Suppressor macrophage treated with lipopolysaccharide for 1 hour (primary cell): ENCODE data around the gene HYDIN.
"Not testable (repeated sequence)": the region's sequence is repeated elsewhere in the genome, so short reads cannot be mapped to it uniquely, and the experiment has no call there.

Source experiments
- DNase-seq, 3 donors: peaks; one replicate each; pipeline ENCODE4 v3.0.0-alpha.2; 2020 to 2022

Gene HYDIN

DNA sequence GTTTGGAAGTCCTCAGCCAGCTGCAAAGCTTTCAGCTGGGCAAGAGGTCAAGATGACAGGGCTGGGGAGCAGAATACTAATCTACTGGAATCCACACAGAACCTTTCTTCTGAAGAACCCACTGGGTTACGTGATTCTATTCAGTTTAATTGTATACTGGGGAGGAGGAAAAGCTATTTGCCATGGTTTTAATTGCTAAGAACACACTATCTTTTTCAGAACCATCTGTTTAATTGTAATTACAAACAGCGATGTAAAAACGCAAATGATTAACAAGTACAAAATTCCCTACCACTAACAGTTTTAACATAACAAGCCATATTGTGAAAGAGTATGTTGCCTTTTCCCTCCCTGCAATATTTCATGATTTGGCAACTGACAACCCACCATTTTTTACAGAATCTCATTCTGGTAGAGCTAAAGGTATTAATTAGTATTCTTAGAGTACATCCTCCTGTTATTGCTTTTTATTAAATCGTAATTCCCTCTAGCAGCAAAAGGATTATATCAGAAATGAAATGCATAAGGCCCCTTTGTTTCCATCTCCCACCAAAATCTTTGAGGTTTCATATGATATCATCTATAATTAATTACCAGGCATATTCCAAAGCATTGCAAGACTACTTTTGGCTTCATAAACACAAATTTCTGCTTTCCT is 12.1 kb downstream of the HYDIN start:
- DNase-seq, result no peak

DNA sequence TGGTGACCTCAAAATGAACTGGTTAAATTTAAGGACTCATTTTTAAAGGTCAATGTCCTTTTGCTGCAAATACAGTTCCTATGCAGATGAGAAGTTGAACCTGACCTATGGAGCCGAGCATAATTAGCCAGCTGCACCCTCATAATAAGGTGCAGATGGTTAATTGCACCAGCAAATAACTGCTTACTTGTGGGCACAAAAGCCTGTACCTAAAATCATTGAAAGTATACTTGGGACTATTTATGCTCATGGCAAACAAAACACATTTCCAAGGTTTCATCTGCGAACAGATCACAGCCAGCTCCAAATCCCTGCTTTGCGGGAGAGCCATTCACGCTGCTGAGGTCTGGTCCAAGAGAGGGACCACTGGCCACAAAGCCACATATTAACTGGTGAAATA is 13.0 kb downstream of the HYDIN start:
- DNase-seq, result no peak

DNA sequence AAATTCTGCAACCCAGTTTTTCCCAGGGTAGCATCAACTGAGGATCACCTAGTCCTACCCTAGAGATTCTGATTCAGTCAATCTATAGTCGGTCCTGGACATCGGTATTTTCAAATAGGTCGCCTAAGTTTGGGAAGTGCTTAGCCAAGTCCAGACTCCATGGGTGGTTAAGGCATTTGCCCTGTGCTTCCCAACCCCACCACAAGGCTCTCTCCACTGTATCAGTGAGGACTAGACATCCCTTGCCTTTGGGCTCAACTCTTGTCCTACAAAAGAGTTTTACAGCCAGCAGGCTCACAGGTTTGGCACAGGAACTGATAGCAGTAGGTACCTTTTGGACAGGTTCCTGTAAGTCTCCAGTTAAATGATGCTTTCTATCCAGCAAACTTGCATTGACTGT is 13.8 kb downstream of the HYDIN start:
- peak in 1 of 3 donors; percentile 4 for DNase-seq

DNA sequence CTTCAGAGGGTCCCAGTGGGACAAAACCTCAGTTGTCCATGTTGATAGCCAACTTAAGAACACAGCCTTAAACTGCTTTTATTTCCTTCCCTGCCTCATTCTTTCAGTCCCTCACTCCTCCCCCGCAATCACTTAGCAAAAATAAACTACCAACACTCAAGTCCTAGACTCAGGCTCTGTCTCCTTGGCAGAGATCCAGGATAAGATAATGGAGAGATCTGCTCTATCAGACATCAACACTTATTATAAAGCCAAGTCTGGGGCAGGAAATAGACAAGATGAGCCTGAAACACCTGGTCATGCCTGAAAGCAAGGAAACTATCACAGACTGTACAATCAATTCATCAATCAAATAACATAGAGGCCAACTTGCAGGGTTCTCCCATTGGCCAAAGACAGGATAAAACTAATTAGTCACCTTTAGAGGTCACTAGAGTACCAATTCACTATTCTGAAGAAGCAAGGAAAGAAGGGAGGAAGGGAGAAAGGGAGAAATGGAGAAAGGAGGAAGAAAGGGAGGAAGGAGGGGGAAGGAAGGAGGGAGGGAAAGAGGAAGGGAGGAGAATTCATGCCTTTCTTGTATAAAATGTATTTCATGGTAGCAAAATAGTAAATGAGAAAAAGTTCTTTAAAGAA is 15.7 kb downstream of the HYDIN start:
- peak; percentile 21 to 52 (median 23) for DNase-seq

DNA sequence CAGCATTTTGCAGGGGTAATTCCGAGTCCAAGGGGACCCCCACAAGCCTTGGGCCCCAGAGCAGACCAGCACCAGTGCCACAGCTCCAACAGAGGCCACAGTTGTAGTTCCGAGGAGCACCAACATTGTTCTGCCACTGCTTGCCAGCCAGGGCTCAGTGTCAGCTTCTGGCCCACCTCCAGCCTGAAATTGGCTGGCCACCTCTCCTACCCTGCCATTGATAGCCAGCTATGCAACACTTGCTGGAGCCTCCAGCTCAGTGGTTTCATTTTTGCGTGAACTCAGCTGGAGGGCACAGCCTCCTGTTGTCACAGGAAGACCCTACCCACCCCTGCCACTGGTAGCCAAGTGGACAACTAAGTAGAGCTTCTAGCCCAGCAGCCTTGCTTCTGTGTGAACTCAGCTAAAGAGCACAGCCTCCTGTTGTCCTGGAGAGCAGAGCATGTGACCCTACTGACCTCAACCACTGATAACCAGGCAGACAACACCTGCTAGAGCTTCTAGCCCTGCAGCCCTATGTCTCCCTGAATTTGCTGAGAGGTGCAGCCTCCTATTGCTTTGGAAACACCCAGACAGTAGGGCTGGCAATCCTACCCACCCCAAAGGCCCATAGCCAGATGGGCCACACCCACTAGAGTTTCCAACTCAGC is 24.9 kb downstream of the HYDIN start:
- peak in 1 of 3 donors; percentile 5 for DNase-seq

DNA sequence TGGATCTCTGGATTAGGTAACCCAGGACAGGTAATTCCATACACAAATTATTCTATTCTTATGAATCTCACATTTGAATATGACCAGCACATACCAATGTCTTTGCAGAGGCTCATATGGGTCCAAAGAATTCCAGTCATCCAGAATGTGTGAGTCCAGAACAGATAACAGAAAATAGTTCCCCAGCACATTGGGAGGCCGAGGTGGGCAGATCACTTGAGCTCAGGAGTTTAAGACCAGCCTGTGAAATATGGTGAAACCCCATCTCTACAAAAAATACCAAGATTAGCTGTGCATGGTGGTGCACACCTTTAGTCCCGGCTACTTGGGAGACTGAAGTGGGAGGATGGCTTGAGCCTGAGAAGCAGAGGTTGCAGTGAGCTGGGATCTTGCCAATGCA is 26.9 kb downstream of the HYDIN start:
- DNase-seq, result no peak

DNA sequence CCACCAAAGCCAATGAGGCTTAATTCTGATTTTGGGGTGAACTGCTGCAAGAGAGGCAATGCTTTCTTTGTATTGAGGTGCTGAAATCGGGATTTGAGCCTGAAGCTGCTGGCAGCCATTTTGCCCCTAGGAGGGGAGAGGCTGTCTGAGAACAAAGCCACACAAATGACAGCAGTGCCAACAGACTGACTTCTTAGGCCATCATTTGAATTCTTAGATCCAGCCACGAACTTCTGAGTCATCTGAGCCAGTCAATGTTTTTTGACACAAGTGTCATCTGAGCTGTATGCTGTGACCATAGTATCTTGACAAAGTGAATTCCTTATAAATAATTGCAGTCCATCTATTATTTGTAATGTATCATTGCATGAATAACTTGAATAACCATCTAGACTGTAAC is 29.0 kb downstream of the HYDIN start:
- DNase-seq, result peak in 1 of 3 donors; percentile 10

DNA sequence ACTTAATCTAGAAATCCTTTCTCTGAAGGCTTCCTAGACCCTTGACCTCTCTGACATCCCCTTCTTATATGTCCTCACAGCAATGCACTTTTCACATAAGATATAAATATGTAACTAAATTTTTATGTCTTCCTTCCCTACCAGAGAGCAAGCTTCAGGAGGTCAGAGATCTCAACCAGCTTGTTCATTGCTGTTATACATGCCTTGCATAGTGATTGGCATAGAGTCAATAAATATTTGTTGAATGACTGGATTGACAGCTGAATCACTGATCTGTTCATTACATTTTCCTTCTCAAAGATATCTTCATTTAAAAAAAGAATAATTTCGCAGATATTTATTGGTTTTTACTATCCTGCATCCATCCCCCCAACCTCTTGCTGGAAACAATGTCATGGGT is 29.5 kb downstream of the HYDIN start:
- peak in 1 of 3 donors; percentile 5 for DNase-seq

DNA sequence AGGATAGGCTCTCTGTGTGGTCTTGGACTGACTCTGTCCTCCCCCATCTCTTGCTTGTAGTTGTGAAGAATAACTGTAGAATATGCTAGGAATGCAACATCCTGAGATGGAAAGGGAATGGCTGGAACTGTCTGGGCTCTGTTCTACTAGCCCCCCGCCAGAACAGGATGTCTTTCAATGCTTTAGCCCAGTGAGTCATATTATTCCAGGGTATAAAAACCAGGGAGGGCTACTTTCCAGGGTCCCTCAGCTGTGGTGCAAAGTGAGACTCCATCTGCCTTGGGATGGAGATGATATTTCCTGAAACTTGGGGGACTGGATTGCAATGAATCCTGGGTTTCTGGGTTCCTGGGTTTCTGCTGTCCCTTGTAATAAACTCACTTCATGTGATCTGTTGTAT is 32.1 kb downstream of the HYDIN start:
- no peak for DNase-seq

DNA sequence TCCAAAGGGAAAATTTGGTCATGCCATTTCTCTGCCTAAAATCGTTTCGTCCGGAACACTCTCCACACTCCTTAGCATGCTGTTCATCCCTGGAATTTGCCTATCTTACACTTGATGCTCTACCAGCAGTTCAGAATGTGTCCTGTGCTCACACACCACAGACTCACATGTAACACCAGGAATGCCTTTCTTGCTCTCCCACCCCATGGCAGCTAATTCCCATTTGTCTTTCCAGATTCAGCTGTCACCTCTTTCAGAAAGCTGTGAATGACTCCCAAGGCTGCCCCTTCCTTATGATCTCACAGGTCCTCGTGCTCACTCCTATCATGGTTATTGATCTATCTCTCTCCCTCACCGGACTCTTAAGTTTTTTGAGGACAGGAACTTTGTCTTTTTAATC is 38.1 kb downstream of the HYDIN start:
- DNase-seq, result no peak

DNA sequence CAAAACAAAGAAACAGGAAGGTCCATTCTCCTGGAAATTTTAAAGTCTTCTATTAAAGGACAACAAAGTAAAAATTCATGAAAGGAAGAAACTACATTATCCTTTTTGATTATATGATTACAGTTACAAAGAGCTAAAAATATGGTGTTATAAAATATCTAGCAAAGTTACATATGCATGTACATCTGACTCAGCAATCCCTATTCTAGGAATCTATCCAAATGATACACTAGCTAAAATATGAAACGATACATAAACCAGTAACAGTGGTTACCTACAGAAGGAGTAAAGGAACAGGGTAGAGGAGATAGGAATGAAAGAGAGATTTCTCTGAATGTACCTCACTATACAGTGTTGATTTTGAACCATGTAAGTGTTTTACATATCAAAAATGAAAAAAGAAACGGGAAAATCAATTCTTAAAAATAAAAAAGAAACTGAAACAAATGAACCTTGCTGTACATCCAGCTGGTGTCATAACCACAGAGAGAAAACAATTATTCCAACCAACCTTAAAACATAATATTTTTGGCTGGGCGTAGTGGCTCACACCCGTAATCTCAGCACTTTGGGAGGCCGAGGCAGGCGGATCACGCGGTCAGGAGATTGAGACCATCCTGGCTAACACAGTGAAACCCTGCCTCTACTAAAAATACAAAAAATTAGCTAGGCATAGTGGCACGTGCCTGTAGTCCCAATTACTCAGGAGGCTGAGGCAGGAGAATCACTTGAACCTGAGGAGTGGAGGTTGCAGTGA is 41.4 kb downstream of the HYDIN start:
- DNase-seq, result no peak

DNA sequence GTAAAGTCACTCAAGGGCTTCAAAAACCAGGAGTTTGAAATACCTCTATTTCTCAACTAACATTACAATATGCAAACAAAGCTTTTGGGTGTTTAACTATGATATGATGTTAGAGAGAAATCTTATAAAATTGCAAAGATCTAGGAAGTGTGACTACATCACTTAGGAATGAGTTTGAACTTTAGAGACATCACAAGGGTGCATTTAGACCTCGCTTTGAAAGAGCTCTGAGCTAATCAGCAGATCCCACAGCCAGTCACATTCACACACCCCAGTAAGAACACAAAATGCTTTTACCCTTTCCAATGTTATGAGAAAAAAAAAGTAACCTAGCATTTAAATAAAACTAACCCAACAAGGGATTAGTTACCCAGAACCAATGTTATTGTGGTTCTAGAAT is 45.2 kb downstream of the HYDIN start:
- DNase-seq, result no peak

DNA sequence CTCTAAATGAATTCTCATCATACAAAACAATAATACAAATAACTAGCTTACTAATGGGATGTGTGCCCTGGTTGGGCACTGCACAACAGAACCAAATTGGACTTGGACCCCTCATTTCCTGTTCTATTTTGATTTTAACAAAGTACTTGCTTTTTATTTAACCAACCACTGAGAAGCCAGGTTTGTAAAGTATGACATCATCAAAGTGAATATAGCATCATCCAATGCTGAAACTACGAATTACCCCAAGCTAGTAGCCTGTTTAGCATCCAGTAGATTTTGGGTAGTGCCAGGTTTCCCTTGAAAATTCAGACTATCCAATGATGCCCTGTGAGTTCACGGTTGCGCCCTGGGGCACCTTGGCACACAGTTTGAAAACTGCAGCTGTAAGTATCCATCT is 51.0 kb downstream of the HYDIN start:
- no peak for DNase-seq

DNA sequence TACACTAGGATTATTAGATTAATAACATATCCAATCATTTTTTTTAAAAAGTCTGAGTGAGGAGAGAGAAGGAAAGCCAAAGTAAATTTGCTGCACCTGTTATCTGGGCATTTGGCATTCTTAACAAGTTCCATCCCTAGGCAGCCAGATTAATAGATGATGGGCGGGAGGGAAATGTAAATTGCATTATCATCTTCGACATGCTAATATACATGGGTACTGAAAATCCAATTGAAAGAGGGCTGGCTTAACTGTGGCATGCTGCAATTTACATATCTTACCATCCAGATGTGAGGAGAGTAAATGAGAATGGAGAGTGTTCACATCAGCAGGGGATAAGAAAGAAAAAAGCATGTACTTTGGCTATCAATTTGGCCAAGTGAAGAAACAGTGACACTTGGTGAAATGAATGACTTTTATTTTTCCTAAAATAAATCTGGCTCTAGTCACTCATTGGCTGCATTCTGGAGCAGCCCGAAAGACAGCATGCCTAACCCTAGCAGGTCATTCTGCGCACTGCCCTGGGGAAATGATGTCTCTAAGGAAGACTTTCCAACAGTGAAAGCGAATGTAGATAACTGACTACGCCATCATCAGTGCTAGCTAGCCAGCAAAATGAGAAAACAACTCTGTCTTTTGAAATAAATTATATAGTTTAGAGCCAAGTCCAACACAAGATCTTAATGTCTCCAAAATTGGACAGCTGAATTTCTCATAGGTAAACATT is 57.9 kb downstream of the HYDIN start:
- DNase-seq, result no peak

DNA sequence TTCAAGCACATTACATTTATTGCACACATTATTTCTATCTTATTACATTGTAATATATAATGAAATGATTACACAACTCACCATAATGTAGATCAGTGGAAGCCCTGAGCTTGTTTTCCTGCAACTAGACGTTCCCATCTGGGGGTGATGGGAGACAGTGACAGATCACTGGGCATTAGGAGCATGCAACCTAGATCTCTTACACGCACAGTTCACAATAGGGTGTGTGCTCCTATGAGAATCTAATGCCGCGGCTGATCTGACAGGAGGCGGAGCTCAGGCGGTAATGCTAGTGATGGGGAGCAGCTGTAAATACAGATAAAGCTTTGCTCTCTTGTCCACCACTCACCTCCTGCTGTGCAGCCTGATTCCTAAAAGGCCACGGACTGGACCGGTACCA is 69.5 kb downstream of the HYDIN start:
- not testable (repeated sequence) for DNase-seq

DNA sequence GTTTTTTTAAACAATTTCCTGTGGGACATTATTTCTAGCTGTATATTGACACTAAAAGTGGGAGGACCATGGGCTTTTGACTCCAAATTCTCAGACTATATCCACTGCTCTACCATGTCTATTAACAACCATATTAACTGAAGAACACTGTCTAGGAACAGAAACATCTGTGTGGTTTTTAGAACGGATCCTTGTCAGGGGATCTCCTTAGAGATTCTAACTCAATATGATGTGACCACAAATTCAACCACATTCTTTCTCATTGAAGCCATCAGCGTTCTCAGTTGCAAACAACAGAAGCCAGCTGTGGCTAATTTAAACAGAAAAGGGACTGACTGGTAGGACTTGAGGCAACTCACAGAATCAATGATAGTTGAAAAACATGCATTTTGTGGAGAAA is 73.2 kb downstream of the HYDIN start:
- not testable (repeated sequence) for DNase-seq

DNA sequence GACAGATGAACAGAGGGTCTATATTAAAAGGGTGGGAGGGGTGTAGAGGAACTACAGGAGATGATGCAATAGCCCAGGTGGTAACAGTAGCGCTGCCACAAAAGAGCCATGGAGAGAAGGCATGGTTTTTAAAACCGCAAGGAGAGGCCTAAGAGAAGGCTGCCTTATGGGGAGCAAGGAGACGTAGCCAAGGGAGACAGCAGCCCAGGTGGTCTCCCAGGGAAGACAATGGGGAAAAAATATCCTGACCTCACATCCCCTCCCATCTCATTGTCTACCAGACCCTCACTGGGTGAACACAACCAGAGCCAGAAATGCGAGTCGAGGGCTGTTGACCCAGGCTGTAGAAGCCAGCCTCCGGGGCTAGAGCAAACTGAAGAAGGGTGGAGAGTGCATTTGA is 77.2 kb downstream of the HYDIN start:
- not testable (repeated sequence) for DNase-seq

DNA sequence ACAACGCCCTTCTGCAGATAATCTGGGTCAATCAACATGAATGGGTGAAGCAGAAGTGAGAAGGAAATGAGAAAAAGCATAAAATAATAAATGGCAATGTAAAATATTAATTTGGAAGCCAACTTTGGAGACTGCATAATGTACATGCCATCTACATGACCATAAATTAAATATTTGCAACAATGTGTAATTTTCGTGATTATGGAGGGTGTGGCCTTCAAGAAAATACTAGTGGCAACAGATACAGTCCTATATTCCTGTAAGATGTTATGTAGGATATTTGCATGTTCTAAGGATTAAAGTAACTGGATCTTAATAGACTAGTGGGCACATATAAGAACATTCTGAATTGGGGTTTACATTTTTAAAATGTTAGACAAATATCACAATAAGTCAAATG is 78.9 kb downstream of the HYDIN start:
- not testable (repeated sequence) for DNase-seq

DNA sequence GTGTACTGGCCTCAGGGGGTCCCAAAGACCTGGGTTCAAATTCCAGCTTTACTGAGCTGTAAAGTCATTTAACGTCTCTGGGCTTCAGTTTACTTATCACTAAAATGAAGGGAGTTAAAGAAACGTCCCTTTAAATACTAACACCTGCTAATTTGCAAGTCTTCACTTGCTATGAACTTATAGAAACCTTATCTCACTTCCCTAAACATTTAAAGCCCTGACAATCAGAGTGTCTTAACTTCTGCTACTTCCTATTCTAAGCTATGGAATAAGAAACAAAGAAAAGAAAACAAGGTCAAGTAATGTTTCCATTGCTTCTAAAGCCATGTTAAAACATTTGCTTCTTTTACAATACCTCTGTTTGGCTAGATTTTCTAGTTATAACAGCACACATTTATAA is 87.3 kb downstream of the HYDIN start:
- not testable (repeated sequence) for DNase-seq

DNA sequence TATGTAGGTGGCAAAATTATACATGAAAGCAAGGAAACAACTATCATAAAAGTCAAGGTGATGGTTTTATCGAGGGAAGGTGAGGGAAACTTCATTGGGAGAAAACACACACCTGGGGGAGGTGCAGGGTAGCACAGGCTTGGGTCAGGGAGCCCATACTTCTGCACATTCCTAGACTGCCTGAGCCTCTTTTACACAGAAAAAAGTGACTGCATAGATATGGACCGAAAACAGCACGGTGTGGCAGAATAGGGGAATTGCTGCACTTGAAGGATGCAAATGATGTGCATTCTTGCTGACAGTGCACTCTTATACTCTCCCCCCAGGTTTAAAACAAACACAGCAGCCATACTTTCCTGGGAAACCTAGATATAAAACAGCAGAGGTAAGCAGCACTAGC is 120.0 kb downstream of the HYDIN start:
- DNase-seq, result not testable (repeated sequence)

DNA sequence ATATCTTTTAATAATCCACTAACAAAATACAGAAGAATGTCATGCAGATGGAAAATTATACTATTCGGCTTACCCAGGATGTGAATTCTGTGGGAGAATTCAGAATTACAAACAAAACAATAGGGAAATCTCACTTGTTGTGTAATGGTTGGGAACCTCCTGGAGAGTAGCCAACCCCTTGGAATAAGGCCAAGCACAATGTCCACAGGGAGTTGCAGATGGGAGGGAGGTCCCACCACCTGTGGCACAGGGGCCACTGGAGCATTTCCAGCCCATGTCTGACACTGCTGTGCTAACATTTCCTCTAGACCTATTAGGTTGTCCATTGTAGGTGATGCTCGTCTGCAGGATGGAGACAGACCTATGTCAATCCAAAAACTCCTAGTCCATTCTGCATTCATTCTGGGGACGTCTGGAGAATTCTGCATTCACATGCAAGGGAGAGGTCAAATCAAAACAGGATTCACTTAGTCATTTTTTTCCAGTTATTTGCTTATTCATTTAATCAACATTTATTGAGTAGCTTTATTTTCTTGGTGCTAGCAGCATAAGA is 120.8 kb downstream of the HYDIN start:
- not testable (repeated sequence) for DNase-seq

DNA sequence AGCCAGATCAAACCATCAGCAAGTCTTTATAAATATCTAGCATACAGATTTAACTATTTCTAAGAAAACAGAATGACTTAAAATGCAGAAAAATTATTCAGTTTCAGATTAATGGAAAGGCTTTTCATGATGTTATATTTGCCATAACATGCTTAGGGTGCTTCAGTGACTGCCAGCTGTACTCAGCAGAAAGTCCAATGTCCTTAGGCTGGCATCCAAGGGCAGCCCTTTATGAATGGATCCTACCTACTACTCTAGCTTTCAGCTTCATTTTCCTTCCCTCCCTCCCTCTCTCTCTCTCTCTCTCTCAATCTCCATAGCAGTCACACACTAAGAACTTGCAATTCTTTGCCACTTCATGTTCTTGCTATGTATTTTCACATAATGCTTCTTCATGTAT is 124.6 kb downstream of the HYDIN start:
- DNase-seq, result not testable (repeated sequence)

DNA sequence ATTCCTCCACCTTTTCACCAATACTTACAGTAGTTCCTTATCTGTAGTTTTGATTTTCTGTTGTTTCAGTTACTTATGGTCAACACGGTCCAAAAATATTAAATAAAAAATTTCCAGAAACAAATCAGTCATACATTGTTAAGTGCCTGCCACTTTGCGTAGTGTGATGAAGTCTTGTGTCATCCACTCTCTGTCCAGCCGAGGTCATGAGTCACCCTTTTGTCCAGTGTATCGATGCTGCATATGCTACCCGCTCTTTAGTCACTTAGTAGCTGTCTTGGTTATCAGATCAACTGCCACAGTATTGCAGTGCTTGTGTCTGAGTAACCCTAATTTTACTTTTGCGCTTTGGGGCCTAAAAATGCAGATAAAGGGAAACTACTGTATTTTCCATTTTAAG is 146.9 kb downstream of the HYDIN start:
- DNase-seq, result not testable (repeated sequence)
